Measurements from ENCODE around the gene PKP4.

DNA sequence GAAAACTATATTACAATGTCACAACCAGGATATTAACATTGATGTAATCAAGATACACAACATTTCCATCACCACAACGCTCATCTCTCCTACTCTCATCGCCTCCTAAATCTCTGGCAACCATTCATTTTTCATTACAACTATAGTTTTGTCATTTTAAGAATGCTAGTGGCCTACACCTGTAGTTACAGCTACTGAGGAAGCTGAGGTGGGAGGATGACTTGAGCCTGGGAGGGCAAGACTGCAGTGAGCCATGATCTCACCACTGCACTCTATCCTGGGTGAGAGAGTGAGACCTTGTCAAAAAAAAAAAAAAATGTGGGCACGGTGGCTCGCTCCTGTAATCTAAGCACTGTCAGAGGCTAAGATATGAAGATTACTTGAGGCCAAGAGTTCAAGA is 10.5 kb downstream of the PKP4 start:
- no peak for TF ChIP-seq EZH2phosphoT487 (IDR thresholded peaks at IDR 0.05)
- TF ChIP-seq, protein P1, sequence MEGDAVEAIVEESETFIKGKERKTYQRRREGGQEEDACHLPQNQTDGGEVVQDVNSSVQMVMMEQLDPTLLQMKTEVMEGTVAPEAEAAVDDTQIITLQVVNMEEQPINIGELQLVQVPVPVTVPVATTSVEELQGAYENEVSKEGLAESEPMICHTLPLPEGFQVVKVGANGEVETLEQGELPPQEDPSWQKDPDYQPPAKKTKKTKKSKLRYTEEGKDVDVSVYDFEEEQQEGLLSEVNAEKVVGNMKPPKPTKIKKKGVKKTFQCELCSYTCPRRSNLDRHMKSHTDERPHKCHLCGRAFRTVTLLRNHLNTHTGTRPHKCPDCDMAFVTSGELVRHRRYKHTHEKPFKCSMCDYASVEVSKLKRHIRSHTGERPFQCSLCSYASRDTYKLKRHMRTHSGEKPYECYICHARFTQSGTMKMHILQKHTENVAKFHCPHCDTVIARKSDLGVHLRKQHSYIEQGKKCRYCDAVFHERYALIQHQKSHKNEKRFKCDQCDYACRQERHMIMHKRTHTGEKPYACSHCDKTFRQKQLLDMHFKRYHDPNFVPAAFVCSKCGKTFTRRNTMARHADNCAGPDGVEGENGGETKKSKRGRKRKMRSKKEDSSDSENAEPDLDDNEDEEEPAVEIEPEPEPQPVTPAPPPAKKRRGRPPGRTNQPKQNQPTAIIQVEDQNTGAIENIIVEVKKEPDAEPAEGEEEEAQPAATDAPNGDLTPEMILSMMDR (IDR thresholded peaks at IDR 0.05) = no peak
- TF ChIP-seq EZH2 (IDR thresholded peaks at IDR 0.05) = no peak
